Ectodermal cell (in vitro differentiated cells): Measurements from ENCODE around the gene ALG11.
"Not testable (repeated sequence)": the region's sequence is repeated elsewhere in the genome, so short reads cannot be mapped to it uniquely, and the experiment has no call there.

Source experiments
- H3K27ac ChIP-seq: 2 replicates; pipeline ENCODE4 v1.7.0; 2013; ENCODE audit warnings: mild to moderate bottlenecking, low read depth, low read length; ENCODE audit not compliant: insufficient read depth, poor library complexity, severe bottlenecking
- H3K27me3 ChIP-seq: 2 replicates; pipeline ENCODE4 v1.7.0; 2013; ENCODE audit warnings: mild to moderate bottlenecking, low read length; ENCODE audit not compliant: insufficient read depth, control insufficient read depth, poor library complexity, severe bottlenecking
- H3K36me3 ChIP-seq: one replicate; pipeline ENCODE4 v1.7.0; 2013; ENCODE audit warnings: low read length; ENCODE audit not compliant: control insufficient read depth, insufficient read depth
- H3K4me1 ChIP-seq: one replicate; pipeline ENCODE4 v1.7.0; 2013; ENCODE audit warnings: low read length; ENCODE audit not compliant: control insufficient read depth, insufficient read depth
- H3K4me3 ChIP-seq: 2 replicates; pipeline ENCODE4 v1.7.0; 2013; ENCODE audit warnings: low read depth, low read length, control low read depth; ENCODE audit not compliant: insufficient read depth
- H3K9me3 ChIP-seq: 2 replicates; pipeline ENCODE4 v1.7.0; 2013; ENCODE audit warnings: mild to moderate bottlenecking, low read length, moderate library complexity; ENCODE audit not compliant: control insufficient read depth
- WGBS, 2 experiments: methylation state at CpG; one replicate each; pipeline ENCODE4 v1.1.7; 2013; ENCODE audit warnings: missing lambda C conversion rate in 2 of 2; 5-methylcytosine and 5-hydroxymethylcytosine counted together

The ALG11 gene

DNA sequence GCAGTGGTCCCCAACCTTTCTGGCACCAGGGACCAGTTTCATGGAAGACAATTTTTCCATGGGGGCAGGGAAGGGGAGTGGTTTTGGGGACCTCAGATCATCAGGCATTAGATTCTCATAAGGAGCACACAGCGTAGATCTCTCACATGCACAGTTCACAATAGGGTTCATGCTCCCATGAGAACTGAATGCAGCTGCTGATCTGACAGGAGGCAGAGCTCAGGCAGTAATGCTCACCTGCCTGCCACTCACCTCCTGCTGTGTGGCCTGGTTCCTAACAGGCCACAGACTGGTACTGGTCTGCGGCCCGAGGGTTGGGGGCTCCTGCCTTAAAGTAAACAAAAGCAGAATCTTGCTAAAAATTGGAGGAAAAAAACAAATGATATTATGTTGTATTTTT lies 48.9 kb downstream of the ALG11 start:
- WGBS, 2 experiments: 95% methylated on average over 3 of the region's 3 CpGs
- not testable (repeated sequence) for H3K27ac ChIP-seq, H3K27me3 ChIP-seq, H3K9me3 ChIP-seq, H3K36me3 ChIP-seq, H3K4me1 ChIP-seq, H3K4me3 ChIP-seq

- Histone ChIP-seq H3K4me1 (no peaks in the 10 kb centered on the region), H3K36me3 (no peaks in the 10 kb centered on the region), H3K27ac (no peak overlapping the region), H3K27me3 (no peaks in the 10 kb centered on the region), H3K4me3 (no peak overlapping the region), H3K9me3 (no peaks in the 10 kb centered on the region)
- 84 to 100% methylated on average over 3 of the region's 3 CpGs for WGBS, 2 experiments
Measured at GRCh38 chr13:52061587-52061986, 49.4 kb downstream of the ALG11 start.

GRCh38 chr13:52067237-52067636 lies 55.0 kb downstream of the ALG11 start:
- H3K27me3 ChIP-seq: no peaks in the 10 kb centered on the region
- no peak overlapping the region for H3K4me3 ChIP-seq
- no peak overlapping the region for H3K27ac ChIP-seq
- H3K9me3 ChIP-seq: peaks cover 3% of the 10 kb centered on the region
- H3K4me1 ChIP-seq: no peaks in the 10 kb centered on the region
- no peaks in the 10 kb centered on the region for H3K36me3 ChIP-seq

- no peaks in the 10 kb centered on the region for H3K36me3 ChIP-seq
- H3K27ac ChIP-seq: no peak overlapping the region
- H3K27me3 ChIP-seq: no peaks in the 10 kb centered on the region
- 88 to 89% methylated on average over 1 of the region's 1 CpG for WGBS, 2 experiments
- peaks cover 3% of the 10 kb centered on the region for H3K9me3 ChIP-seq
- H3K4me3 ChIP-seq: no peak overlapping the region
- H3K4me1 ChIP-seq: no peaks in the 10 kb centered on the region
Measured at GRCh38 chr13:52070929-52071523, 58.8 kb downstream of the ALG11 start.
